ENCODE measurements around the gene PCDHGC4. TPM values are rescaled to one million over a fixed set of nuclear protein-coding genes. Genes with fewer than 3 reads are reported as not detected.

PCDHGC4 gene
- total and polyA plus RNA-seq, 2 of the 13 experiments (the other 11 are each of a cell fraction or from before 2014, with no cell fraction given): 0.07 TPM; not detected in 1

- TF ChIP-seq ZNF142 (CRISPR knock-in tag; IDR thresholded peaks at IDR 0.05) (no peak), KLF6 (CRISPR knock-in tag; IDR thresholded peaks at IDR 0.05) (no peak), AFF4 (CRISPR knock-in tag; IDR thresholded peaks at IDR 0.05) (no peak), HMGXB4 (CRISPR knock-in tag; IDR thresholded peaks at IDR 0.05; ENCODE audit: borderline replicate concordance in 1 of 2, low read depth in 1 of 2) (peak; percentile 85 to 92), FIP1L1 (IDR thresholded peaks at IDR 0.05; ENCODE audit: borderline replicate concordance, insufficient read depth, low read depth, low read length) (no peak), SIX1 (CRISPR knock-in tag; IDR thresholded peaks at IDR 0.05; ENCODE audit: borderline replicate concordance) (peak; percentile 88), SP5 (CRISPR knock-in tag; IDR thresholded peaks at IDR 0.05; ENCODE audit: borderline replicate concordance, low read depth) (no peak), ZNF430 (CRISPR knock-in tag; IDR thresholded peaks at IDR 0.05) (no peak), FOXP4 (CRISPR knock-in tag; IDR thresholded peaks at IDR 0.05) (no peak), ZNF766 (CRISPR knock-in tag; IDR thresholded peaks at IDR 0.05; ENCODE audit: borderline replicate concordance) (no peak; the same call in 1 of the 2 replicates), BRCA1 (CRISPR knock-in tag; IDR thresholded peaks at IDR 0.05) (no peak), GATAD2A (CRISPR knock-in tag; IDR thresholded peaks at IDR 0.05) (peak; percentile 60), CC2D1A (CRISPR knock-in tag; IDR thresholded peaks at IDR 0.05) (no peak)
Observed at GRCh38 chr5:141524604-141525597, 40.1 kb downstream of the PCDHGC4 start (continued).

All from HepG2 (cell line).